GM19193 (cell line): ENCODE results near the gene NCSTN.

Source experiments
- POLR2A ChIP-seq: IDR thresholded peaks from 4 replicates; pipeline ENCODE4 v1.6.1; 2011; ENCODE audit not compliant: insufficient read depth, insufficient read length; ENCODE audit errors: extremely low read depth

Gene NCSTN

GRCh38 chr1:160374306-160375110, 31.3 kb downstream of the NCSTN start:
- no peak for TF ChIP-seq POLR2A

- TF ChIP-seq POLR2A, result no peak
Observed at GRCh38 chr1:160375788-160376524, 32.8 kb downstream of the NCSTN start.

- no peak for TF ChIP-seq POLR2A
Observed at GRCh38 chr1:160376525-160377131, 33.4 kb downstream of the NCSTN start.

- TF ChIP-seq POLR2A, result no peak
Observed at GRCh38 chr1:160377585-160378206, 34.5 kb downstream of the NCSTN start.

GRCh38 chr1:160394673-160395072, 51.5 kb downstream of the NCSTN start:
- TF ChIP-seq POLR2A, result no peak

- TF ChIP-seq POLR2A, result no peak
Observed at GRCh38 chr1:160397651-160398050, 54.5 kb downstream of the NCSTN start.

GRCh38 chr1:160398823-160399222, 55.6 kb downstream of the NCSTN start:
- no peak for TF ChIP-seq POLR2A

GRCh38 chr1:160399544-160400222, 56.5 kb downstream of the NCSTN start:
- TF ChIP-seq POLR2A, result no peak

GRCh38 chr1:160400223-160400645, 57.1 kb downstream of the NCSTN start, which contains the start of gene VANGL2:
VANGL2 (plus strand) TSS chr1:160400564; CDS start chr1:160415838, 15,274 bp downstream.
- TF ChIP-seq POLR2A, result no peak

- no peak for TF ChIP-seq POLR2A
Observed at GRCh38 chr1:160400646-160401486, 57.7 kb downstream of the NCSTN start.

- no peak for TF ChIP-seq POLR2A
Observed at GRCh38 chr1:160401487-160401805, 58.3 kb downstream of the NCSTN start.

GRCh38 chr1:160402001-160402795, 59.0 kb downstream of the NCSTN start:
- TF ChIP-seq POLR2A, result no peak

- TF ChIP-seq POLR2A, result no peak
Observed at GRCh38 chr1:160403244-160403643, 60.1 kb downstream of the NCSTN start.

GRCh38 chr1:160404094-160404493, 60.9 kb downstream of the NCSTN start:
- no peak for TF ChIP-seq POLR2A
